Stimulated activated CD8-positive, alpha-beta memory T cell treated with anti-CD3 and anti-CD28 coated beads, Interleukin-4, amount 100 ng/mL, for 1 hour (primary cell): Measurements from ENCODE around the gene RINL.

Experiments used
- DNase-seq, 2 donors: peaks; one replicate each; pipeline ENCODE4 v3.0.0-alpha.2; 2020; ENCODE audit warnings: low read depth in 2 of 2, low spot score in 1 of 2

Gene RINL, protein sequence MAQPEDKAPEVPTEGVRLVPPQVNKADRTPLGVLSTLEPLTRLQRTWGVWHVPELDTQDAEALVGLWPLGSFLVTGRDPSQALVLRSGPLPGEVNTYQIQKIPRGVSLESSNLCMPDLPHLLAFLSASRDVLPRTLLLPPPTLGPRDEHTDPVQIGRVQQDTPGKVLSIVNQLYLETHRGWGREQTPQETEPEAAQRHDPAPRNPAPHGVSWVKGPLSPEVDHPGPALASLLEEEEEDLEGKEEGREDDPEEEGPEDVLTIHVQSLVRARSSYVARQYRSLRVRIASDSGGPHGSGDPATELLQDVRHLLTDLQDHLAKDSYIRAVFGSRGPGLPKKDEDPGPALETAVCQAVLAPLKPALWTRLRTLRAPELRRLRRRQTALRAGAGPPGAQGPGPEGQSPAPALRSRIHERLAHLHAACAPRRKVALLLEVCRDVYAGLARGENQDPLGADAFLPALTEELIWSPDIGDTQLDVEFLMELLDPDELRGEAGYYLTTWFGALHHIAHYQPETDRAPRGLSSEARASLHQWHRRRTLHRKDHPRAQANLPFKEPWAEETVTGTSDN

GRCh38 chr19:38877781-38878574 lies at the start of gene RINL:
Gene RINL, minus strand, starts transcription at chr19:38878275. Its CDS starts 1,533 bp downstream, at chr19:38876742.
- DNase-seq = peak in 1 of 2 donors; percentile 48

DNA sequence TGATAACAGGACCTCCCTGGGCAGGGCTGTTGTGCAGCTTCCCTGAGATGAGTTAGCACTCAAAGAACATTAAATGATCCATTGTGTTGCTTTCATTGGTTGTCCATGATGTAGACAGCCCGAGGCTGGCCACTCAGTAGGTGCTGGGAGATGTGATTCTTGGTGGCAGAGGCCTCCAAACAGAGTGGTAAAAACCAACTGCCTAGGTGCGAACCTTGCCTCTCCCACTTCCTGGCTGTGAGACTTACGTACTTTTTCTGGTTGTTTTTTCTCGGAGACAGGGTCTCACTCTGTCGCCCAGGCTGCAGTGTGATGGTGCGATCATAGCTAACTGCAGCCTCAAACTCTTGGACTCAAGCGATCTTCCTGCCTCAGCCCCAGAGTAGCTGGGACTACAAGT lies 46.3 kb upstream of the RINL start:
- DNase-seq = no peak

GRCh38 chr19:38922482-38922881 lies 44.4 kb upstream of the RINL start:
- DNase-seq = no peak

GRCh38 chr19:38921420-38922274 lies 43.6 kb upstream of the RINL start:
- no peak for DNase-seq

GRCh38 chr19:38920602-38921419 lies 42.7 kb upstream of the RINL start:
- no peak for DNase-seq

DNA sequence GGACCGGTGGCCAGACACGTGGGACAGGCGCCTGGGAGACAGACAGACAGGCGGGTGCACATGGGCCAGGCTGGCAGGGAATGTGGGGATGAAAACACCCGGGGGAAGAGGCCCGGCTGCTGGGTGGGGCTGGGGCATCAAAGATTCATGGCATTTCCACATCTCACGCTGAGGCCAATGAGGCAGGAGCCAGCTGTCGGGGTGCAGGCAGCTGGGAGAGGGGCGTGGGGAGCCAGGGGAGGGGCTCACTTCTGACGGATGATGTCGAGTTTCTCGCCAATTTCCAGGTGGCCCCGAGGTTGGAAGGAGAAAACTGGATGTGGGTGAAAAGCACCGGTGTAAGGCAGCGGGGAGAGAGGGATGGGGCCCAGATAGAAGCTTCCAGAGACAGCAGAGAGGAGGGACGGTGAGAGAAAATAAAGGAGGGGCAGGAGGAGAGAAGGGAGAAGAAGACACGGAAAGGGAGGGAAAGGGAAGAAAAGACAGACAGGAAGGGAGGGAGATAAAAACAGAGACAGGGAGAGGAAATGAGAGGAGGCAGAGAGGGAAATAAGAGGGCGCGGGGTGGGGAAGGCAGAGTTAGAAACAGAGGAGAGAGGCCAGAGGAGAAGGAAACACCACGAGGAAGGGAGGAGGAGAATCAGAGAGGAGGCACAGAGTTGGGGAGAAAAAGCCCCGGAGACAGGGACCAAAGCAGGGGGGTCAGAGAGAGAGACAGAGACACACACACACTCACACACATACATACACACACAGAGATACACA lies 41.9 kb upstream of the RINL start:
- no peak for DNase-seq

GRCh38 chr19:38918526-38918925 lies 40.5 kb upstream of the RINL start:
- DNase-seq = no peak

- DNase-seq = no peak
Observed at GRCh38 chr19:38917921-38918491, 39.9 kb upstream of the RINL start.

- no peak for DNase-seq
Observed at GRCh38 chr19:38917516-38917915, 39.4 kb upstream of the RINL start.

DNA sequence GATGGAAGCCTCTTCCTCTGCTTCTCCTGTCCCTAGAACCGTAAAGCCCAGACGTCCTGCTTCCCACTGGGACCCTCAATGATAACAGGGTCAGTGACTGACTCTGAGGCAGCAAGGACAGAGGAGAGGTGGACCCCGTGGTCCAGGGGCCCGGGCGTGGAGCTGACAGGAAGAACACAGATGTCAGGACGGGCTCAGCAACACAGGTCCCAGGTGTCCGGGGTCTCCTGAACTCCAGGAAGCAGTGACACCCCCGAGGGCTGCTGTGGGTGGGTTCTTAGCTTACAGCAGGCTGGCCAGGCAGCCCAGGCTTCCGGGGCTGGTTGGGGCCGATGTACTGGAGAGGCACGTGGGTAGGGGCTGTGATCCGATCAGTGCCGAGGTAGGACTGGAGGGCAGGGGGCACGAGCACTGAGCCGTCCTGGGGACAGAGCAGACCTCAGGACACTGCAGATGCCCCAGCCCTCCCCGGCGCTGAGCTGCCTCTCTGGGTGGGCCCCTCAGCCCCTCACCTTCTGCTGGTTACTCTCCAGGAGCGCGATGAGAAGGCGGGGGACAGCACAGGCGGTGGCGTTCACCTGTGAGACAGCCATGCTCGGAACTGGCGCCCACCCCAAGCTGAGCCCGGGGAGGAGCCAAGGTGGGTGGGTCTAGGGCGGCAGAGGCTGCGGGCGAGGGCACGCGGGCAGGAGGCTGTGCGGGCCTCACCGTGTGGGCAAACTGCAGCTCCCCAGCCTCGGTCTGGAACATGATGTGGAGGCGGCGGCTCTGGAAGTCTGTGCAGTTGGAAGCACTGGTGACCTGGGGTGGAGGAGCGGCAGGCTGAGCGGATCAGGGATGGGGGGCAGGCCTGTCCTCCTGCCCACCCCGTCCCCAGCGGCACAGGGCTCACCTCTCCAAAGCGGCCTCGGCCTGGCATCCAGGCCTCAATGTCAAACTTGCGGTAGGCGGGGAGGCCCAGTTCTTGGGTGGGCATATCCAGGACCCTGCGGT lies 37.5 kb upstream of the RINL start:
- no peak for DNase-seq

DNA sequence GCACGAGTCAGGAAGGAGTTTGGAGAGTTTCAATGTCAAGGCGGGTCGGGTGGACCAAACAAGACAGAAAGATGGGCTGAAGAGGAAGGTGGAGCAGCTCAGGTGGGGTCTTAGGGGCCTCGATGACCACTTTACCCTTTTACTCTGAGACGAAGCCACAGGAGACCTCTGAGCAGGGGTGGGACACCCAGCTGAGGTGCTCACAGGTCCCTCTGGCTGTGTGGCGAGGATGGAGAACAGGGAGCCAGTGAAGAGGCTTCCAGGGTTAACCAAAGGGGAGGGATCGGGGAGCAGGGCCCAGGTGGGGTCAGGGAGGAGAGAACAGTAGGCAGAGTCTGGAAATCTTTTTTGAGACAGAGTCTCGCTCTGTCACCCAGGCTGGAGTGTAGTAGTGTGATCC lies 35.9 kb upstream of the RINL start:
- no peak for DNase-seq

- no peak for DNase-seq
Observed at GRCh38 chr19:38912600-38913514, 34.8 kb upstream of the RINL start.

GRCh38 chr19:38911388-38912001 lies 33.4 kb upstream of the RINL start:
- DNase-seq = no peak

GRCh38 chr19:38910488-38910887 lies 32.4 kb upstream of the RINL start:
- no peak for DNase-seq

DNA sequence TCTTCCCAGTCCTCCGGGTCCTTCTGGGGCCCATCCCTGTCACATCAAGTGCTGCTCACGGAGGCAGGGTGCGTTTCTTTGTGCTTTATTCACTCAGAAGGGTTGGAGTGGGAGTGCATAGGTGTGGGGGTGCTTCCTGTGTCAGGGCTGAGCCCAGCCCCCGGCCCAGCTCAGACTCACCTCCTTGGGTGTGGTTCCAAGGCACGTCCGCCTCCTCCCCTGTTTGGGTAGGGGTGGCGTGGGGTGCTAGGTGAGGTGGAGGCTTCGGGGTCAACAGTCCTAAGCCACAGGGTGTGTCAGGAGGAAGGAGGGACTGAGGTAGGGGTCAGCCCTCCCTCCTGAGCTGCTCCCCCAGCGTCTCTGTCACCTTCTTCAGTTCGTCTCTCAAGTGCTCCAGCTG lies 30.8 kb upstream of the RINL start:
- no peak for DNase-seq

GRCh38 chr19:38907670-38908069 lies 29.6 kb upstream of the RINL start:
- no peak for DNase-seq
